GM18517 (cell line): ENCODE measurements around the gene CMIP.

Experiments
- ATAC-seq: cut with Tn5 transposase; IDR thresholded peaks from one replicate; pipeline ENCODE4 v1.9.1; 2021; ENCODE audit warnings: mild to moderate bottlenecking, moderate library complexity; ENCODE audit not compliant: unreplicated experiment

CMIP gene

GRCh38 chr16:81632392-81633146 lies 188.0 kb downstream of the CMIP start:
- ATAC-seq, result no peak

- no peak for ATAC-seq
Measured at GRCh38 chr16:81633147-81633619, 188.6 kb downstream of the CMIP start.

DNA sequence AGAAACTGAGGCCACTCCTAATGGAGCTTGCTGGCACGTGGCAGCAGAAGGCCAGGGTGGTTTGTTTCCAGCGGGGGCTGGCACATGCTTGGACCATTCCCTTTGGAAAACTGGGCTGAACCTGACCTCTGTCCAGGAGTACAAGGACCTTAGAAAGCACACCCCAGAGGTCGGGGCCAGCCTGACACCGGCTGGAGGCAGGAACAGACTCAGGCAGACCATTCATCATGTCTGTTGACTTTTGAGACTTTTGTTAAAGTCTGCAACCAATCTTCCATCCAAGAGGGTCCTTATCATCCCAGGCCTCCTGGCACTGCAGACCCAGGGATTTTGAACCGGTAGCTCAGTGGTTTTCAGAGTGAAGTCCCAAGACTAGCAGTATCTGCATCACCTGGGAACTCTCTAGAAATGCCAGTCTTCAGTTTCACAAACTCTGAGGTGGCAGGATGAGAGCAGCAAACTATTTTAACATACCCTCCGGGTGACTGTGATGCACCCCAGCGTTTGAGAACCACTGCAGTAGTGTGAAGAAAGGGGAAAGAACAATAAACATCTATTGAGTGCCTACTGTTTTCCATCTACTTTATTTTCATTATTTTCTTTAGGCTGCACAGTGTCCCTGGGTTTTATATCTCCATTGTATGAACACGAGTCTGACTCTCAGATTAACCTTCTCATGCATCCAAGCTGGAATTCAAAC lies 189.2 kb downstream of the CMIP start:
- ATAC-seq, result no peak

DNA sequence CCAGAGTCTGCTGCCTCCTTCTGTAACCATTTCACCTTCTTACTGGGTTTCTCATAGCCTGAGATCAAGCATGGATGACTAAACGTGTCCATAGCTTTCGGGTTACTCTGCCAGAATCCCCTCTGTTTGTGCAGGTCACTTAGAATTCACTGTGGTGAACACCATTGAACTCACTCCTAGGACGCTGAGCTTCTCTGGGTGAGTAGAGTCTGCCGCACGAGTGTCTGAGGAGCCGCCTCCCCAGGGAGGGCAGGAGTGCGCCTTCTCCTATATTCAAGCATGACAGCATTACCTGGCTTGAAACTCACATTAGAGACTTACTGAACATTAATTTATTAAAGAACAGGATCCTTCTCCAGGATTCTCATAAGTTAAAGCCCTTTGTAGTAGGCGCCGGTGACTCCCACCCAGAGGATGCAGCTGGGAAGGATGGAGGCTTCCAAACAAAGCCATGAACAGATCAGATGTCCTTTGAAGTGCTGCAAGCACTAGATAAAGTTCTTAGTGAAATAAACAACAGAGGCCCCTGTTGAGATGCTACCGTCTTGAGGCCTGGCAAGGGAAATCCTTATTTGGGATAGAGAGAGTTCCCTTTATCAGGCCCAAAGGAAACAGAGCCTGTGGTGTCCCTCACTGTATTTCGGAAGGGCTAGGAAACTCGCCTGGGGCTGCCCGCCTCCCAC lies 189.9 kb downstream of the CMIP start:
- no peak for ATAC-seq

- ATAC-seq, result no peak
Measured at GRCh38 chr16:81635063-81635937, 190.7 kb downstream of the CMIP start.

GRCh38 chr16:81636298-81636993 lies 191.8 kb downstream of the CMIP start:
- ATAC-seq, result no peak

DNA sequence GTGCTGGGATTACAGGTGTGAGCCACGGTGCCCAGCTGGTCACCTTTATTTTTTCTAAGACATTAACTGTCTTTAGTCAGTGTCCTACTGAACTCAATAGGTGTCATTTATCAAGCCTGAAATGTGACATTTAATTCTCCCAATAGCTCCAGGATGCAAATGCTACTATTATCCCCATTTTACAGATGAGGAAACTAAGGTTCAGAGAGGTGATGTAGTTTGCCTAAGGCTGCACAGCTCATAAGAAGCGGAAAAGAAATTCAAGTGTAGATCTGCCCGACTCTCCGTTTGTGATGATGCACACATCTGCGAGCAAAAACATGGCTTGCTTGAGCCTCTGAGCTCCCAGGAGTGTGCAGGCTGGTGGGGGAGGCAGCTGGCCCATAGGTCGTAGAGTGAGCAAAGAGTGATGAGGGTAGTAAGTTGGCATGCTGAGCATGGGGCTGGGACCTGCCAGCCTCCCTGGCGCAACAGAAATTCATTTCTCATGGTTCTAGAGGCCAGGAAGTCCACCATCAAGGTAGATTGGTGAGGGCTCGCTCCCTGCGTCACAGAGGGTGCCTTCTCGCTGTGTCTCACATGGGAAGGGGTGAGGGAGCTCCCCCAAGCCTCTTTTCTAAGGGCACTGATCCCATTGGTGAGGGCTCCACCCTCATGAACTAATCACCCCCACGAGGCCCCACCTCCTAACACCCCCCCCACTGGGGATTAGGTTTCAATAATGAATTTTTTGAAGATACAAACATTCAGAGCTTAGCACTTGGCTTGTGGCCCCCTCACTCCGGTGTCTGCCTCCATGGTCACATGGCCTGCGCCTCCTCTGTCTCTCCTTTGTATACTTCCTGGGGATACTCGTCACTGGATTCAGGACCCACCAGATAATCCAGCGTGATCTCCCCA lies 193.0 kb downstream of the CMIP start:
- no peak for ATAC-seq

DNA sequence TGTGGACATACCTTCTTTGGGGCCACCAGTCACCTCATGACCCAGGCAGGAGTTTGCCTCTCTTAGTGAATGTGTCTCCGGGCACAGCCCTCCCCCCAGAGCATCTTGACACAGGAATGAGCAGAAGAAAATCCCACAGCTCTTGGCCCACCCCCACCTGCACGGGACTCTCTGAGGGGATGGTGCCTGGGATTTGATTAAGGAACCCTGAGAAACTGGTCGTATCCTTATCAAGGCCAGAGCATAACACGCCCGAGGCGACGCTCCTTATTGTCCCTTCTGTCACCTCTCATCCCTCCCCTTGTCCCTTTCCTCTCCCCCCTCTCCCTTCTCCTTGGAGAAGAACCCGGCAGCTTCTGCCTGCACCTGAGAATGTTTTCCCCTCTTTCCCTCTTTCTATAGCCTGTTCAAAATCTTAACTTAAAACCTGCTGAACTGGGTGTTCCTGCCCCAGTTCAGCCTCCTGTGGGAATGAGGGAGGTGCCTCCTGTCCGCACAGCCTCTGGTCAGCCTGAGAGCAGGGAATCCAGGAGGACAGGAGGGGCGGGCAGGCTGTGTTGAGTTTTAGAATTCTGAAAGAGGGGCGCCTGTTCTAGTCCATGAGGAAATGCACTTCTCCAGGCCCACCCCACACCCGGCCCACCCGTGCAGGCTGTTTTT lies 193.8 kb downstream of the CMIP start:
- no peak for ATAC-seq

- no peak for ATAC-seq
Measured at GRCh38 chr16:81639348-81639747, 194.7 kb downstream of the CMIP start.

GRCh38 chr16:81639931-81640680 lies 195.5 kb downstream of the CMIP start:
- no peak for ATAC-seq

DNA sequence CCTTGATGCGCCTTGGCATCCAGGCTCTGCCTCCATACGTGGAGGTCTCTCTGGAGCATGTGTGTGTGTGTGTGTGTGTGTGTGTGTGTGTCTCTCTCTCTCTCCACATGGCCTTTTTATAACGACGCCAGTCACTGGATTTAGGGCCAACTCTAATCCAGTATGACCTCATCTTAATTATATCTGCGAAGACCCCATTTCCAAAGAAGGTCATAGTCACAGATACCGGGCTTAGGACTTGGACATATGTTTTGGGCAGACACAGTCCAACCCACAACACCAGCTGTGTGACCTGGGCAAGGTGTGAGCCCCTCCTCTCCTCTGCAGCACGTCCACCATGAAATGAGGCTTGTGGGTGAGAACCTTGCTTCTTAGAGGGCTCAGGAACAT lies 196.1 kb downstream of the CMIP start:
- no peak for ATAC-seq

GRCh38 chr16:81641395-81642106 lies 196.9 kb downstream of the CMIP start:
- no peak for ATAC-seq

DNA sequence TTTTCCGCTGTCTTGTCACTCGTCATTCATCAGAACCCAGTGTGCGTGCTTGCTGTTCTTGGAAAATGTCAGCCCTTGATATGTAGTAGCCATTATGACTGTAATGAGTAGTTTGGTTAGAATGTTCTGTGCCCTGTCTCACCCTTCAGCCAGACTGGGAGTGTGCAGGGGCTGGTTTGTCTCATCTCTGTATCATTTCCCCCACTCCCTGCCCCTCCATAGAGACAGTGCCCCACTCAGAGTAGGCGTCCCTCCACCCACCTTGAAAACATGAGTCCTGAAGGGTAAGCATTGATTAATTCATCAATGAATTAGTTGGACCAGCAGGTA lies 197.5 kb downstream of the CMIP start:
- ATAC-seq, result no peak

DNA sequence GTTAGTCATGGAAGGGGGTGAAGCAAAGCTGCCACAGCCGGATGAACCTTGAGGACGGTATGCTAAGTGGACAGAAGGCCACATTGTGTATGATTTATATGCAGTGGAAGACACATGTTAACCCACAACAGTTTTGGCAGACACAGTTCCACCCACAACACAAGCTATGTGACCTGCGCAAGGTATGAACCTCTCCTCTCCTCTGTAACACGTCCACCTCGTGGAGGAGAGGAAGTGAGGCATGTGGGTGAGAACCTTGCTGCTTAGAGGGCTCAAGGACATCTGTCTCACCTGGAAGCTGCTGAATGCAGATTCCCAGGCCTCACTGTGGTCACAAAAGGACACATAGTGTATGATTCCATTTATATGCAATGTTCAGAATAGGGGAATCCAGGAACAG lies 198.3 kb downstream of the CMIP start:
- ATAC-seq, result no peak

- ATAC-seq, result no peak
Measured at GRCh38 chr16:81645266-81645694, 200.7 kb downstream of the CMIP start.

DNA sequence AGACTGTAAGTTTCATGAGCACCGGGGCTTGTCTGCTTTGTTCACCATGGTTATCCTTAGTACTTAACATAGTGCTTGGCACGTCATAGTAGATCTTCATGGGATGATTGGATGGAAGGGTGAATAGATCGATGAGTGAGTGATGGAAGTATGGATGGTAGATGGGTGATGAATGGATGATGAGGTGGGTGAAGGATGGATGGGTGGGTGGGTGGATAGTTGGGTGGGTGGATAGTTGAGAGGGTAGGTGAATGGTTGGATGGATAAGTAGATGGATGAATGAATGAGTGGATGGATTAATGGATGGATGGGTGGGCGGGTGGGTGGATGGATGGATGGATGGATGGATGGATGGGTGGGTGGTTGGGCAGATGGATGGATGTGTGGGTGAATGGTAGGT lies 201.3 kb downstream of the CMIP start:
- ATAC-seq, result no peak

GRCh38 chr16:81646561-81646960 lies 202.0 kb downstream of the CMIP start:
- no peak for ATAC-seq
